ENCODE measurements around the gene VSIG10L.

VSIG10L gene

GRCh38 chr19:51377422-51377821 lies 35.5 kb upstream of the VSIG10L start:
- no peak for TF ChIP-seq CTCF (IDR thresholded peaks at IDR 0.05; ENCODE audit: low read depth, low read length)
- no peak overlapping the region for H3K4me3 ChIP-seq (ENCODE audit: low read depth, low read length)

- H3K4me3 ChIP-seq (ENCODE audit: low read depth, low read length) = no peak overlapping the region
- TF ChIP-seq CTCF (IDR thresholded peaks at IDR 0.05; ENCODE audit: low read depth, low read length) = no peak
Measured at GRCh38 chr19:51375504-51376221, 33.7 kb upstream of the VSIG10L start.

- H3K4me3 ChIP-seq (ENCODE audit: low read depth, low read length) = no peak within 1 kb of the TSS
- TF ChIP-seq CTCF (IDR thresholded peaks at IDR 0.05; ENCODE audit: low read depth, low read length) = no peak
Measured at GRCh38 chr19:51372649-51373504, 30.9 kb upstream of the VSIG10L start, which contains the start of gene NKG7. NKG7 (minus strand) TSS chr19:51372654; CDS start chr19:51372535, 119 bp downstream.

GRCh38 chr19:51372021-51372648 lies 30.2 kb upstream of the VSIG10L start:
- no peak overlapping the region for H3K4me3 ChIP-seq (ENCODE audit: low read depth, low read length)
- no peak for TF ChIP-seq CTCF (IDR thresholded peaks at IDR 0.05; ENCODE audit: low read depth, low read length)

- TF ChIP-seq CTCF (IDR thresholded peaks at IDR 0.05; ENCODE audit: low read depth, low read length) = no peak
- H3K4me3 ChIP-seq (ENCODE audit: low read depth, low read length) = no peak overlapping the region
Measured at GRCh38 chr19:51371186-51371690, 29.3 kb upstream of the VSIG10L start.

- no peak overlapping the region for H3K4me3 ChIP-seq (ENCODE audit: low read depth, low read length)
- TF ChIP-seq CTCF (IDR thresholded peaks at IDR 0.05; ENCODE audit: low read depth, low read length) = no peak
Measured at GRCh38 chr19:51370230-51370629, 28.3 kb upstream of the VSIG10L start.

Data from WI38 (cell line).